GM19468 (cell line): ENCODE measurements around the gene MATCAP1.

Experiments used
- ATAC-seq: cut with Tn5 transposase; IDR thresholded peaks from one replicate; pipeline ENCODE4 v1.9.1; 2021; ENCODE audit warnings: mild to moderate bottlenecking, moderate library complexity, moderate number of reproducible peaks; ENCODE audit not compliant: unreplicated experiment; ENCODE audit errors: extremely low read depth

MATCAP1 gene

GRCh38 chr16:67145746-67146145, 38.0 kb downstream of the MATCAP1 start:
- ATAC-seq, result no peak

- no peak for ATAC-seq
These were observed 38.8 kb downstream of the MATCAP1 start for GRCh38 chr16:67144943-67145342.

DNA sequence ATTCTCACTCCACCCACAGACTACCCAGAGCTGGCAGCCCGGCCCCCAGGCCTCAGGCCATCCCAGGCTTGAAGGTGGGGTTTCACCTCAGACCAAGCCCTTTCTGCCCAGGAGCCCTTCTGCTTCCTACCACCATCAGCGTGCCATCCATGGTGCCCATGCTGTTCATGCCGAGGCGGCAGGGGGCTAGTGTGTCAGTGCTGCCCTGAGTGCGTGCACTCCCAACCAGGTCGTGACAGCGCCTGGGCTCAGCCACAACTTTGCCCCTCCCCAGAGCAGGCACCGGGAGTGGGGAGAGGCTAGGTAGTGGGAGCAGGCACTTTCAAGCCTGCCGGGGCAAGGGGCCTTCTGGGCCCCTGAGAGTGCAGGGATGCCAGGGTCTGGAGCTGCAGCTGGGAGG, 41.4 kb downstream of the MATCAP1 start:
- no peak for ATAC-seq

GRCh38 chr16:67141391-67141790, 42.4 kb downstream of the MATCAP1 start:
- ATAC-seq, result no peak

DNA sequence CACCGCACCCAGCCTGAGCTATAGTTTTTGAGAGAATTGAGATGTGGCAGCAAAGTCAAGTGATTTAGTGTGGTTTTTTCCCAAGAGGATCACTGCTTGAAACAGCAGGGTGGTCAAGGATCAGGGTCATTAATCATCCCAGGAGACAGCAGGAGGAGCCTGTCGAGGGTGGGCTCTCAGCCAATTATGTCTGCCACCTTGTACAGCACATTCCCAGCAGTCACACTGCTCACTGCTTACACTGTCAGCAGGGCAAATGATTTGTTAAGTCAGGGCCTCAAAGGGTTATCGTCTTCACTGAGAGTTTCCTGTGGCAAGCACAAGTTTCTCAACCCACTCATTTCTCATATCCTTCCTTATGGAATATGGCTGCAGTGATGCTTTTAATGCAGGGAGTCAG, 46.2 kb downstream of the MATCAP1 start:
- ATAC-seq, result no peak

- no peak for ATAC-seq
These were observed 54.3 kb downstream of the MATCAP1 start for GRCh38 chr16:67129422-67129821.

GRCh38 chr16:67128887-67129286, 54.9 kb downstream of the MATCAP1 start:
- ATAC-seq, result no peak

DNA sequence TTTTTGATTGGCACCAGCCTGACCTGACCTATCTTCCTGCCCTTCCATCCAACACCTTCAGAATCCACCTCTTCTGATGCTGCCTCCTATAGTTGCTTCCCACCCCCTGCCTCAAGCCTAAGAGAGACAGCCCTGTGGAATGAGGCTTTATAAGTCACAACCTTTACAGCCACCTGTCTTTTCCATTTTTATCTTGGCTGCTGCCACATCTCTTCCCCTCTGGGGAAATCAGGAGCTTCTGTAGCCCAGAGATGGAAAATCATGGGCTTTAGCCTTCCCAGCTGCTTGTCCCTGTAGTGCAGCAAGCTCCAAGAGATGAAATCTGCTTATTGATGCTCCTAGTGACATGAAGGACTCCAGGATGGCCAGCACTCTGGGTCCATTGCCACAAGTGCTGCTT, 55.3 kb downstream of the MATCAP1 start:
- ATAC-seq, result no peak
